WTC11 (cell line): ENCODE results near the gene FOXP1. TPM values are rescaled to one million over a fixed set of nuclear protein-coding genes. Genes with fewer than 3 reads are reported as not detected.

Experiments used
- ATAC-seq: fragments of 200-7000 bp; cut with Tn5 transposase; 2 replicates; pipeline ENCODE4 v1.10.0; 2021; ENCODE audit warnings: mild to moderate bottlenecking, moderate library complexity
- CTCF ChIA-PET: fragments of 300-600 bp; sonication (Branson Sonifier 250); formaldehyde crosslinking; loops from one replicate; lab custom pipeline; 2021; ENCODE audit warnings: antibody characterized with exemption; lab: Charles Lee
- POLR2A ChIA-PET: fragments of 350-600 bp; sonication (Branson Sonifier 250); formaldehyde crosslinking; loops from one replicate; lab custom pipeline; 2021; ENCODE audit warnings: antibody characterized with exemption; lab: Charles Lee
- DNase-seq: peaks from one replicate; pipeline ENCODE4 v3.0.0; 2021; ENCODE audit warnings: low spot score
- H3K27ac Mint-ChIP-seq: 2 replicates; pipeline ENCODE4 v1.8.0; 2021; ENCODE audit warnings: mixed read lengths
- H3K27me3 Mint-ChIP-seq: 2 replicates; pipeline ENCODE4 v1.8.0; 2021; ENCODE audit warnings: low read depth, mild to moderate bottlenecking, moderate library complexity, mixed read lengths
- H3K36me3 Mint-ChIP-seq: 2 replicates; pipeline ENCODE4 v1.8.0; 2021; ENCODE audit warnings: mixed read lengths
- H3K4me1 Mint-ChIP-seq: 2 replicates; pipeline ENCODE4 v1.8.0; 2022; ENCODE audit warnings: mixed read lengths
- H3K4me3 Mint-ChIP-seq: 2 replicates; pipeline ENCODE4 v1.8.0; 2021; ENCODE audit warnings: mild to moderate bottlenecking, moderate library complexity, mixed read lengths
- H3K9me3 Mint-ChIP-seq: 2 replicates; pipeline ENCODE4 v1.8.0; 2021; ENCODE audit warnings: mixed read lengths
- ARID4B ChIP-seq: sonication (generic); formaldehyde crosslinking; IDR thresholded peaks from 2 replicates; pipeline ENCODE4 v1.8.0; 2023; ENCODE audit warnings: missing genetic modification reagents, mild to moderate bottlenecking, borderline replicate concordance
- ATF1 ChIP-seq: sonication (generic); formaldehyde crosslinking; IDR thresholded peaks from 2 replicates; pipeline ENCODE4 v1.8.1; 2023; ENCODE audit warnings: mild to moderate bottlenecking, moderate library complexity, missing genetic modification reagents
- CBFB ChIP-seq: sonication (generic); formaldehyde crosslinking; IDR thresholded peaks from 2 replicates; pipeline ENCODE4 v1.8.1; 2022; ENCODE audit warnings: mild to moderate bottlenecking, low read depth, missing genetic modification reagents
- CREB1 ChIP-seq: sonication (generic); formaldehyde crosslinking; IDR thresholded peaks from 2 replicates; pipeline ENCODE4 v1.8.0; 2023; ENCODE audit warnings: mild to moderate bottlenecking, missing genetic modification reagents
- GRHL2 ChIP-seq: fragments of 250-450 bp; sonication (Bioruptor Pico); IDR thresholded peaks from 2 replicates; pipeline ENCODE4 v1.8.0; 2022; ENCODE audit warnings: mild to moderate bottlenecking, moderate library complexity; ENCODE audit not compliant: insufficient replicate concordance, severe bottlenecking
- IRF1 ChIP-seq: sonication (generic); formaldehyde crosslinking; IDR thresholded peaks from 2 replicates; pipeline ENCODE4 v1.8.0; 2023; ENCODE audit warnings: missing genetic modification reagents
- MLX ChIP-seq: sonication (generic); formaldehyde crosslinking; IDR thresholded peaks from 2 replicates; pipeline ENCODE4 v1.8.1; 2023; ENCODE audit warnings: mild to moderate bottlenecking, missing genetic modification reagents, moderate library complexity
- MXD4 ChIP-seq: fragments of 250-450 bp; sonication (Bioruptor Pico); IDR thresholded peaks from 2 replicates; pipeline ENCODE4 v1.8.0; 2021; ENCODE audit warnings: mild to moderate bottlenecking, moderate library complexity, borderline replicate concordance
- NFE2L1 ChIP-seq: sonication (generic); formaldehyde crosslinking; IDR thresholded peaks from 2 replicates; pipeline ENCODE4 v1.8.1; 2023; ENCODE audit warnings: missing genetic modification reagents
- NFYB ChIP-seq: sonication (generic); formaldehyde crosslinking; conservative IDR thresholded peaks from 2 replicates; pipeline ENCODE4 v1.8.0; 2022; ENCODE audit warnings: low read depth, missing genetic modification reagents
- TEAD4 ChIP-seq: sonication (generic); formaldehyde crosslinking; IDR thresholded peaks from 2 replicates; pipeline ENCODE4 v1.8.0; 2022; ENCODE audit warnings: mild to moderate bottlenecking, missing genetic modification reagents
- ZNF219 ChIP-seq: sonication (generic); formaldehyde crosslinking; IDR thresholded peaks from 2 replicates; pipeline ENCODE4 v1.8.0; 2023; ENCODE audit warnings: missing genetic modification reagents, mild to moderate bottlenecking, borderline replicate concordance
- ZNF263 ChIP-seq: sonication (generic); formaldehyde crosslinking; IDR thresholded peaks from 2 replicates; pipeline ENCODE4 v1.8.1; 2022; ENCODE audit warnings: low read depth, mild to moderate bottlenecking, moderate library complexity, missing genetic modification reagents
- ZNF416 ChIP-seq: fragments of 250-450 bp; sonication (Bioruptor Pico); IDR thresholded peaks from 2 replicates; pipeline ENCODE4 v1.9.0; 2021; ENCODE audit warnings: mild to moderate bottlenecking, inconsistent platforms
- ZNF425 ChIP-seq: fragments of 250-450 bp; sonication (Bioruptor Pico); conservative IDR thresholded peaks from 2 replicates; pipeline ENCODE4 v1.9.0; 2021; ENCODE audit warnings: mild to moderate bottlenecking
- total RNA-seq: library from RNA; stranded (reverse); gene quantifications from 3 replicates; pipeline ENCODE4 v1.2.3, GENCODE V29; 2021
- TF ChIP-seq, protein P1 (sequence below): sonication (generic); formaldehyde crosslinking; IDR thresholded peaks from 2 replicates; pipeline ENCODE4 v1.8.1; 2023; ENCODE audit warnings: mild to moderate bottlenecking, missing genetic modification reagents

FOXP1 gene
- total RNA-seq, 1 experiment from 2014 or later = 25.8 TPM

GRCh38 chr3:71197841-71198565 lies 385.5 kb downstream of the FOXP1 start:
- Mint-ChIP-seq H3K27me3 (no peaks in the 10 kb centered on the region), H3K36me3 (0 out of 2 replicates have a peak, but pooled peaks cover 3% of the 10 kb centered on the region), H3K27ac (no peak overlapping the region), H3K9me3 (no peaks in the 10 kb centered on the region), H3K4me1 (peaks cover 44% of the 10 kb centered on the region), H3K4me3 (no peak overlapping the region)
- DNase-seq (no peak), ATAC-seq (no peak)
- ChIA-PET CTCF (interaction anchor here (1.3 kb wide), 1 partner anchor 22 kb away, joined by 3 read pairs; no protein-coding TSS in a partner anchor), POLR2A (no interaction called here)
- TF ChIP-seq ATF1 (CRISPR knock-in tag) (no peak), CBFB (CRISPR knock-in tag) (no peak)
- TF ChIP-seq, protein P1, sequence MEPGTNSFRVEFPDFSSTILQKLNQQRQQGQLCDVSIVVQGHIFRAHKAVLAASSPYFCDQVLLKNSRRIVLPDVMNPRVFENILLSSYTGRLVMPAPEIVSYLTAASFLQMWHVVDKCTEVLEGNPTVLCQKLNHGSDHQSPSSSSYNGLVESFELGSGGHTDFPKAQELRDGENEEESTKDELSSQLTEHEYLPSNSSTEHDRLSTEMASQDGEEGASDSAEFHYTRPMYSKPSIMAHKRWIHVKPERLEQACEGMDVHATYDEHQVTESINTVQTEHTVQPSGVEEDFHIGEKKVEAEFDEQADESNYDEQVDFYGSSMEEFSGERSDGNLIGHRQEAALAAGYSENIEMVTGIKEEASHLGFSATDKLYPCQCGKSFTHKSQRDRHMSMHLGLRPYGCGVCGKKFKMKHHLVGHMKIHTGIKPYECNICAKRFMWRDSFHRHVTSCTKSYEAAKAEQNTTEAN (CRISPR knock-in tag) = no peak

- Mint-ChIP-seq H3K4me1 (peaks cover 22% of the 10 kb centered on the region), H3K4me3 (no peak overlapping the region), H3K27ac (peak overlapping the region; percentile 9; the same call in 1 of the 2 replicates), H3K36me3 (0 out of 2 replicates have a peak, but pooled peaks cover 3% of the 10 kb centered on the region), H3K27me3 (no peaks in the 10 kb centered on the region), H3K9me3 (no peaks in the 10 kb centered on the region)
- DNase-seq (no peak), ATAC-seq (no peak)
- CTCF ChIA-PET = no interaction called here
- POLR2A ChIA-PET = no interaction called here
- TF ChIP-seq MXD4 (CRISPR knock-in tag) (no peak), TEAD4 (CRISPR knock-in tag) (no peak), ZNF416 (no peak), ZNF219 (CRISPR knock-in tag) (no peak)
These were observed 388.0 kb downstream of the FOXP1 start for GRCh38 chr3:71195492-71195891.

DNA sequence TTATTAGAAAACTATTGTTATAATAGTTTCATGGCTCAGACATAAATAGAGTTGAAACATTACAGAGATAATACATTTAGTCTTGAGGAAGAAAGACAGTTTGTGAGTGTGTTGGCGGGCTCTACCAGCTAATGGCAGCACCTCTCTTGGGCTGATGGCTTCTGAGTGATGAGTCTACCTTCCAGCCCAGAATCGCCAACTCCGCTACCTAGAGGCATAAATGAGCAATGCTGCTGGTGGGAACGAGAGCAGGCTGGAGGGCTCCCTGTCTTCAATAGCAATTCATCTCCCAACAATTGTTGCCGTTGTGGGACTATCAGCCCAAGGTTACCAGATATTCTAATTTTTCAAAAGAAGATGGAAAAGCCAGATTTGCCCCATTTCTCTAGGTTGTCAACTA lies 388.7 kb downstream of the FOXP1 start:
- TF ChIP-seq MLX (CRISPR knock-in tag) (no peak), CREB1 (no peak), ARID4B (CRISPR knock-in tag) (no peak), NFYB (CRISPR knock-in tag) (no peak), ZNF425 (no peak), IRF1 (CRISPR knock-in tag) (no peak), NFE2L1 (no peak), GRHL2 (CRISPR knock-in tag) (no peak), ZNF263 (no peak)
- H3K27me3 Mint-ChIP-seq = no peaks in the 10 kb centered on the region
- no peaks in the 10 kb centered on the region for H3K9me3 Mint-ChIP-seq
- 0 out of 2 replicates have a peak, but pooled peaks cover 3% of the 10 kb centered on the region for H3K36me3 Mint-ChIP-seq
- peak; percentile 93 for ATAC-seq
- peak; percentile 40 for DNase-seq
- H3K4me3 Mint-ChIP-seq = no peak overlapping the region
- peaks cover 17% of the 10 kb centered on the region for H3K4me1 Mint-ChIP-seq
- POLR2A ChIA-PET = no interaction called here
- CTCF ChIA-PET = no interaction called here
- no peak overlapping the region for H3K27ac Mint-ChIP-seq
